GM18511 (cell line): ENCODE results near the gene CCDC149.

Source experiments
- ATAC-seq: cut with Tn5 transposase; IDR thresholded peaks from one replicate; pipeline ENCODE4 v1.9.1; 2021; ENCODE audit warnings: mild to moderate bottlenecking, moderate library complexity; ENCODE audit not compliant: unreplicated experiment

Gene CCDC149

DNA sequence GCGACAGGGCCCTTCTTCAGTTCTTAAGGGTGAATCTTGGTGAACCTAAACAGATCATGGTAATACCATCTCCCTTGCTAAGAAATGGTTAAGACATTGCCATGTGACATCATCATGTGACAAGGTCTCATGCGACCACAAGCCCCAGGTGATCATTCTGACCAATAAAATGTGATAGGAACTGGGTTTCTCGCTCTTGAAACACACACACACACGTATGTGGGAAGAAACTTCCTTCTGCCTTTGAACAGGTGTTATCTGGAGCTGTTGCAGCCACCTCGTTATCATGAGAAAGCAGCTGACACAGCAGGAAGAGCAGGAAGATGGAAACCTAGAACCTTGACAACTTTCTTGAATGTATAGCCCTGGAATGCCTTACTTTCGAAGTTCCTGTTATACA, 107.3 kb downstream of the CCDC149 start:
- ATAC-seq = no peak

DNA sequence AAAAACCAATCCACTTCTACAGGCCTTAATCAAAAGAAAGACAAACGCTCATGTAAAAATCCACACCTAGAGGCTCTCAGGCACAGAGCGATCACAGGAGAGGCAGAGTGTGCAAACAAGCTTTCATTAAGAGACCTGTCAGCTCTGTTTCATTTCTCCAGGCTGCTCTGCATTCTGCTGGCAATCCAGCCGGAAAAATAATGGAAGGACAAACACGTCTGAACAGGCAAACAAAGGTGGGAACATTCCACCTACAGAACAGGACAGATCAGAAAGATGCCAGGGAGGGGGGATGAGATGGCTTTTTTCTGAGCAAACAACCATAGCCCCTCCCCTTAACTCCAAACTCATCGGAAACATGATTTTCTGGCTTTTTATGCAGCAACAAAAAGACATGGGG, 107.8 kb downstream of the CCDC149 start:
- ATAC-seq = no peak

DNA sequence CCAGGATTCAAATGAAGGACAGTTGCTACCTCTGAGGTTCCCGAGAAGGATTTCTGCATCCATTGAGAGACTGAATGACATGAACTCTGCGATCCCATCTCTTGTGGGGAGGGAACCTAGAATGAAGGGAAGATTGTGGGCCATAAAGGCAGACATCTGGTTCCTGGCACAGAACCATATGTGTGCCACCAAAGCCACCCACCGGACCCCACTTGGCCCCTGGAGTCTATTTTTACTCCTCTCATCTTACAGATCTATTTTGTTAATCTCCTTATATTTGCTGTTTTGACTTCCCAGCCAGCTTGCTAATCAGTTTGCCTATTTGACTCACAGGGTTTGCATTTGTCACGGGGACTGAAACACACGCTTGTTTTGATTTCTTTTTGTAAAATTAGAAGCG, 110.2 kb downstream of the CCDC149 start:
- ATAC-seq = no peak

DNA sequence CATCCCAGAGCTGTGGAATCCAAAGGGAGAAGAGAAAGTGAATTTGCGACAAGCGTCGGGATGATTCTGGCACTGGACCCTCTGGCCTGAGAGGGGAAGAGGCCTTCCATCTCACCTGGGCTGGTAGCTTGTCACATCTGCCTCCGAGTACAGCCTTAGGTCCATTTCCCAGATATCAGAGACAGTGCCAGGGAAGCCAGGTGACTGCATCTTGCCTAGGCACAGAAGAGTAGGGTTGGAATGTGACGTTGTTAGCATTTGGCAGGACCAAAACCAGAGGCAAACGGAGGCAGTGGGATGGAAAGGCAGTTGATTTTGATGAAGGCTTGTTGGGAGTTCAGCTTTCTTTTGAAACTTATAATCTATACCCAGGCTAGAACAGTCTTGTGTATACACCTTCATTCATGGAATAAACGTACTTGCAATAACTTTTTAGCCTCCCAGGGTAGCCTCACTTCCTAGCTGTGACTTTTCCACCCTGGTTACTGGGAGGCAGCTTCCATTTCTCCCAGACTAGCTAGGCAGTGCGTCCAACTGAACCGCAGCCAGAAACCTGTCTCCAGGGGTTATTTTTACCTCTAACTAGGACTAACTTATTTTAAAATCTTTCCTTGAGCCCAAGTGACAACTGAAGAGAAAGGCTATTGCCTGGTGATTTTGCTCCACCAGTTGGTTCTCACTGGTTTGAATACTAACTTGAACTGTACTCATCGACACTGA, 111.5 kb downstream of the CCDC149 start:
- ATAC-seq = no peak

DNA sequence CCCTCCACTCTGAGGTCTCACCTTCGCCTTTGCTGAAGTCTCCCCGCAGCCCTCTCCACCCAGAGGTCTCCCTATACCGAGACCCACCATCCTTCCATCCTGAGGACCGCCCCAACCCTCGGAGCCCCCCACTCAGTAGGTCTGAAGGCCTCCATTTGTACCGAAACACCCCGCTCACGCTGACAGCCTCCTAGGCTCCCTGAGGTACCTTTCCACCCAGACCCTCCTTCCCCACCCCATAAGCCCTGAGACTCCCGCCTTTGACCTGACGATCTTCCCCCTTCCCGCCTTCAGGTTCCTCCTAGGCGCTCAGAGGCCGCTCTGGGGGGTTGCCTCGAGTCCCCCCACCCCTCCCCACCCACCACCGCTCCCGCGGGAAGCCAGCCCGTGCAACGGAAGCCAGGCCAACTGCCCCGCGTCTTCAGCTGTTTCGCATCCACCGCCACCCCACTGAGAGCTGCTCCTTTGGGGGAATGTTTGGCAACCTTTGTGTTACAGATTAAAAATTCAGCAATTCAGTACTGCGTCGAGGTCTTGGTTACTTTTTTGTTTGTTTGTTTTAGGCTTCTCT, 112.4 kb downstream of the CCDC149 start:
- no peak for ATAC-seq

DNA sequence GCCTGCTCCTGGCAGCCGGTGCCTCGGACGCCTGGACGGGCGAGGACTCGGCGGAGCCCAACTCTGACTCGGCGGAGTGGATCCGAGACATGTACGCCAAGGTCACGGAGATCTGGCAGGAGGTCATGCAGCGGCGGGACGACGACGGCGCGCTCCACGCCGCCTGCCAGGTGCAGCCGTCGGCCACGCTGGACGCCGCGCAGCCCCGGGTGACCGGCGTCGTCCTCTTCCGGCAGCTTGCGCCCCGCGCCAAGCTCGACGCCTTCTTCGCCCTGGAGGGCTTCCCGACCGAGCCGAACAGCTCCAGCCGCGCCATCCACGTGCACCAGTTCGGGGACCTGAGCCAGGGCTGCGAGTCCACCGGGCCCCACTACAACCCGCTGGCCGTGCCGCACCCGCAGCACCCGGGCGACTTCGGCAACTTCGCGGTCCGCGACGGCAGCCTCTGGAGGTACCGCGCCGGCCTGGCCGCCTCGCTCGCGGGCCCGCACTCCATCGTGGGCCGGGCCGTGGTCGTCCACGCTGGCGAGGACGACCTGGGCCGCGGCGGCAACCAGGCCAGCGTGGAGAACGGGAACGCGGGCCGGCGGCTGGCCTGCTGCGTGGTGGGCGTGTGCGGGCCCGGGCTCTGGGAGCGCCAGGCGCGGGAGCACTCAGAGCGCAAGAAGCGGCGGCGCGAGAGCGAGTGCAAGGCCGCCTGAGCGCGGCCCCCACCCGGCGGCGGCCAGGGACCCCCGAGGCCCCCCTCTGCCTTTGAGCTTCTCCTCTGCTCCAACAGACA, 113.1 kb downstream of the CCDC149 start:
- ATAC-seq = no peak

DNA sequence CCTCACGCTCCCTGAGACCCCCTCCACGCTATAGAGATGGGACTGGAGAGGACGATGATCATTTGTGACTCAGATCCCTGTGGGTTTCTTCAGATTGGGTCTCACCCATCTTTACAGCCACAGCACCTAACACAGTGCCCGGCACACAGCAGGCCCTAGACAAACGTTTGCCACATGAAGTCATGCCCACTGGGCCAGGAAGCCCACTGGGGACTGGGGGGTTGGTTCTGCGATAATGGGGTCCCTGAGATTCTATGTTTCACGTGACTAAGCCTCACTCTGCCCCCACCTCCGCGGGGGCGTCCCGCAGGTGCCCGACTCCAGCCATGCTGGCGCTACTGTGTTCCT, 113.7 kb downstream of the CCDC149 start:
- ATAC-seq = no peak

DNA sequence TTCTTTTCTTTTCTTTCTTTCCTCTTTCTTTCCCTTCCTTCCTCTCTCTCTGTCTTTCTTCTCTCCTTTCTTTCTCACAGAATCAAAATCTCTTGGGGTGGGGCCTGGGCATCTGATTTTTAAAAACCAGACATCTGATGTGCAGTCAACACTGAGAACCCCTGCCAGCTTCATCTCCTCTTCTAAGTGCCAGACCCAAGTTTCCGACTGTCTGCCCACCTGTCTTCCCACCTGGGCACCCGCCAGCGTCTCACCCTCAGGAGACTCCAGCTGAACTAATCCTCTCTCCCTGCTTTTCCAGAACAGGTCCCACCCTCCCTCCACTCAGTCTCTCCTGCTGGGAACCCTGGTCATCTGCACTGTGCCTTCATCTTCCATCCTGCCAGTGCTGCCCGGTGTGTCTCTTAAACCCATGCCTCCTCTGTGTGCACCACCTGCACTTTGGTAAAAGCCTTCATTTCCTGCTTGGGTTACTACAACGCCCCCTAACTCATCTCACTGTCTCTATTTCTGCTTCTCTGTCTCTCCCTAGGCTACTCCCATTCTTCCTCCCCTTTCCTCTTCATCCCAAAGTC, 114.7 kb downstream of the CCDC149 start:
- ATAC-seq = no peak

DNA sequence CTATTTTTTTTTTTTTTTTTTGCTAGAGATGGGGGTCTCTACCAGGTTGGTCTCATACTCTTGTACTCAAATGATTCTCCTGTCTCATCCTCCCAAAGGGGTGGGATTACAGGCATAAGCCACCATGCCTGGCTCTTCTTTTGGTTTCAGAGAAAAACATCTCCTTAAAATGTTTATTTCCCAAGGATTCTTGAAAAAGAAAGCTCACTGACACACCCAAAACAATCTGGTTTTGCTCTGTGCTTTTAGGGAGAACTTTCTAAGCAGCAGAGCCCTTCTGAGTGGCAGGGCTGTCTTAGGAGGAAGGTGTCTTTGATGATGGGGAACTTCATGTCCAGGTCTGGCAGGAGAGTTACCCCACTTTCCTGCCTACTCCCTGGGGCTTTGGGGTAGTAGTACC, 116.2 kb downstream of the CCDC149 start:
- ATAC-seq = no peak

DNA sequence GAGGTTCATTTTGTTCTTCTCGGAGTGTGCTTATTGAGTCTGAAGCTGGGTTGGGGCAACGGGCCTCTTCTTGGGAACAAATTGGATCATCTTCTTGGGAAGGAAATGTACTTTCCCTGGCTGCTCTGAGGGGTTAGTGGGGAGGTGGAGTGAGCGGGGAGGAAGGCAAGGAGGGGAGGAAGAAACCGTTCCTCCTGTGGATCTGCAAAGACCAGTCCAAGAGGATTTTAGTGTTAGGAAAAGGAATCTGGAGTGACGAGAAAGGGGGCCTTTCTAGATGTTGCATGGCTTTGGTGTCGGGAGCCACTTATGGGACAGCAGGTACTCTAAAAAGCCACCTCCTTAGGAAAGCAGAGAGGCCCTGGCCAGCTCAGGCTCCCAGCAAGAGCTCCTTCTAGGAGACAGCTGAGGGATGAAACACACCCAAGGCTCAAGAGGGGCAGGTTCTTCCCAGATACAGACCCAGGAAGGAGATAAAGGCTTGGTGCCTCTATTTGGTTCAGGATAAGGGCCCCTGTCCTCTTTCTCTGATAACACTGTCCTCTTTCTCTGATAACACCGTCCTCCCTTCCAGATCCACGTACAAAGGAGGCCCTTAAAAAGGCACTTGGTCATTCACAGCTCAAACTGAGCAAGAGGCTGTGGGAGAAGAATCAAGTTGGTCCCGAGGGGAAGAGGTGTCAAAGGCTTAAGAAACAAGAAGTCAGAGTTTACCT, 117.0 kb downstream of the CCDC149 start:
- no peak for ATAC-seq

DNA sequence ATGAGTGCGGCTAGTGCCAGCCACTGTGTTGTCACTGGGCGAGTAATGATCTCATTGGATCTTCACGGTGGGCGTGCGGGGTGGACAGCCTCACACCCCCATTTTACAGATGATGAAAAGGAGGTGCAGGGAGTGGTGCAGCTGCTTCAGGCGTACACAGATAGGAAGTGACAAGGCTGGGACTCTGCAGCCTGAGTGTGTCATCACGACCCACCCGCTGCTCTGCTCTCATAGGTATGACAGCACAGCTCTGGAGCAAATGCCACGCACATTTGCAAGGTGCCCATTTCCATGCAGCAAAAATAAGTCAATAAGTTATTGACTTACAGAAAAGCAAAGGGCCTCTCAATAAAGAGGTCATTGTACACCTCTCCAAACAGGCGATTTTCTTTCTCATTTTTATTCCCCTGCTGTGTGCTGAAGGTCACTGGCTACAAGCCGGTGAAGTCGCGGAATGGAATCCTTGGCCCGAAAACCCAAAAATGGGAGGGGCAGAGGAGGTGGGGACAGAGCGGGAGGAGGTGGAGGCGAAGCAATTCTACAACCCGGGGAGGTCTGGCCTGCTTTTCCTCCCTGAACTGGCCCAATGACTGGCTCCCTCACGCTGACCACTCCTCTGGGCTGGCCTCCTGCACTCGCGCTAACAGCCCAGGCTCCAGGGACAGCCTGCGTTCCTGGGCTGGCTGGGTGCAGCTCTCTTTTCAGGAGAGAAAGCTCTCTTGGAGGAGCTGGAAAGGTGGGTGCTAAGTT, 117.8 kb downstream of the CCDC149 start, which contains the start of gene SOD3:
Gene SOD3, plus strand, starts transcription at position 658 of the 750 bp plus-strand sequence. CDS start 3,949 bp downstream, outside the sequence.
- ATAC-seq = no peak

DNA sequence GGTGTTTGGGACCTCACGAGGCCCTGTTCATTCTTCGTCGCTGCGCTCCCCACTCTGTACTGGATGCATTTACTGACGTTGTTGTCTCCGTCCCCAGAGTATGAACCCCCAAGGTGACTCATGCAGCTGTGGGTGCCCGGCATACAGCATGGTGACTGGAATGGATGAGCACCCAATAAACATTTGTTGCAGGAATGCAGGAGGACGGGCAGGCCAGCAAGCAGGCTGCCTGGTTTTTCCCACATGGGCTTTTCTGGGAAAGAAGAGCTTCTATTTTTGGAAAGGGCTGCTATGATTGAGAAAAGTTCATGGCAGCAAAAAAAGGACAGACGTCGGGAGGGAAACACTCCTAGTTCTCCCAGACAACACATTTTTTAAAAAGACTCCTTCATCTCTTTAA, 118.4 kb downstream of the CCDC149 start:
- no peak for ATAC-seq

DNA sequence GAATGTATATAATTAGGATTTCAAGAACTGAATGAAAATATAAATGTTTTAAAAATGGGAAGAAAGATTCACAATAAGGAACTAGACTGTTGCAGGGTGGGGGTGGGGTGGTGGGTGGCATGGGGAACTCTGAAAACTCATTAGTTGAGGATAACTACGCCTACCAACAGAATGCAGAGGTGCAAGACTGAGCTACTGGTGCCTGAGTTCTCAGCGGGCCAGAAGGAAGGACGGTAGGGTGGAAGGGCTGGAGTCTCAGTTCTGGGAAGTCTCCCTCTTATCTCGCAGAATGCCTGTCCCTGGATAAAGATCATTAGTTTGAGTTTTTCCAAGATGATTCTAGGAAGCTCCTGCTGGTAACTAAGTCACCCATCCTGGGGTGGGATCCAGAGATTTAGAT, 118.8 kb downstream of the CCDC149 start:
- no peak for ATAC-seq

DNA sequence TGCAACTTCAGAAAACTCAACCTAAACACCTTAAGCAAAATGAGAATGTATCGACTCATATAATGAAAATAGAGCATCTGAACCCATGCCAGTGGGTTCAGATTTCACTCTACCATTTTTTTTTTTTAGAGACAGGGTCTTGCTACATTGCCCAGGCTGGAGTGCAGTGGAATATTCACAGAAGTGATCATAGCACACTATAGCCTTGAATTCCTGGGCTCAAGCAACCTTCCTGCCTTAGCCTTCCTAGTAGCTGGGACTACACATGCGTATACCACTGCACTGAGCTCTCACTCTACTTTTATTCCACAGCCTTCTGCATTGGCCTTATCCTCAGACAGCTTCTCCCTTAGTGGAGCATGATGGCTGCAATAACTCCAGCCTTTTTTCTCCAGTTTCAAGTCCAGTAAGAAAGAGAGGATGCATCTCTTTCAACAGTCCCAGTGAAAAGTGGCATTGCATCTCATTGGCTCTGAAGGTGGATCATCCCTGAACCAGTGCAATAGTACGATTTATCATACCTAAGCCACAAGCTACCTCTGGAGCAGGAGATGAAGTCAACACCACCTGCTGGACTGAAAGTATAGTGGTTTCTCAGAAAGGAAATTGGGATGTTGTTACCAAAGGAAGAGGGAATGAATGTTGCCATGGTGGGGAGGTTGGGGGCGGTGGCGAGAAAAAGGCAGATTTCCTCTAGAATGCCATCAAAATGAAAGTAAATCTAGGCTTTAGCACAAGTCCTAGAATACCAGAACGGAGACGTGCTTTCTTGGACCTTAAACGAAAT, 119.4 kb downstream of the CCDC149 start:
- ATAC-seq = no peak

DNA sequence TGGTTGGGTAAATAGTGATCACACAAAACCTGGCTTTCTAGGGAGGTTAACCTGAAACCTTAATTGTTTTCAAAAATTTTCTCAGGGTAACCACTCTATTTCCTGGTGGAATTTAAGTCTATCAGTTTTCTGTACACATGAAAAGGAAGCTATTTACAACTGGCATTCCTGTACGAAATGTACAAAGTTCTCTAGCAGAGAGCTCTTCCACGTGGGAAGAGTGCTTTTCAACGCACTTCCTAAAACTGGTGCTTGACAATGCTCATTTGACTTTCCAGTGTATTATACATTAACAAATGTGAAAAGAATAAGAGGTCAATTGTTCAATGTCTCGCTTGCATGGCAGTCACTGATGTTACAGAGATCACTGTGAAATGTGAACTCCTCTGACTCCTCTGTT, 120.3 kb downstream of the CCDC149 start:
- ATAC-seq = no peak

DNA sequence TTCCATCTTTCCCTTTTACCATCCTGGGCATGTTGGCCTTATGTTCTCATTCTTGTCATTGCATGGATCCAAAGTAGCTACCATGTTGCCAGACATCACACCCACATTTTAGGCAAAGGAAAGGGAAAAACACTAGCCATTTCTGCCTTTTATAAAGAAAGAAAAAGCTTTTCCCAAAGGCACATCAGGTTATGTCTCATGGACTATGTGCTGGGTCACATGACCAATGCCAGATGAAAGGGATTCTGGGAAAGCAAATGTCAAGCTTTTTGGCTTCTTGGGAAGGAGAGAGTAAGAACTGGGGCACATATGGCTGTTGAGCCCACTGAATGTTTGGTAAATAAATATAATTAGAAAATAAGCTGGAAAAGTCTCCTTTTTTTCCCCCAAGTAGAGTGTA, 121.8 kb downstream of the CCDC149 start:
- no peak for ATAC-seq

DNA sequence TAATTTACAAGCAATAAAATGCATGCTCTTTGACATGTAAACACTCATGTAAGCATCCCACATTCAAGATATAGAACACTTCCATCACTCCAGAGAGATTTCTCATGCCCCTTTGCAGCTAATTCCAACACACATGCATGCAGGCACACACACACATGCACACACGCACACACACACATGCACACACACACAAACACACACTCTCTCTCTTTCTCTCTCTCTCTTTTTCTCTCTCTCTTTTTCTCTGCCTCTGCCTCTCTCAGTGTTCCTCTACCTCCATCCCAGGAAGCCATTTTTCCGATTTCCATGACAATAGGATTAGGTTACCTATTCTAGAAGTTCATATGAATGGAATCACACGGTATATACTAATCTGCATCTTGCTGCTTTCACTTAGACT, 129.3 kb downstream of the CCDC149 start:
- no peak for ATAC-seq

DNA sequence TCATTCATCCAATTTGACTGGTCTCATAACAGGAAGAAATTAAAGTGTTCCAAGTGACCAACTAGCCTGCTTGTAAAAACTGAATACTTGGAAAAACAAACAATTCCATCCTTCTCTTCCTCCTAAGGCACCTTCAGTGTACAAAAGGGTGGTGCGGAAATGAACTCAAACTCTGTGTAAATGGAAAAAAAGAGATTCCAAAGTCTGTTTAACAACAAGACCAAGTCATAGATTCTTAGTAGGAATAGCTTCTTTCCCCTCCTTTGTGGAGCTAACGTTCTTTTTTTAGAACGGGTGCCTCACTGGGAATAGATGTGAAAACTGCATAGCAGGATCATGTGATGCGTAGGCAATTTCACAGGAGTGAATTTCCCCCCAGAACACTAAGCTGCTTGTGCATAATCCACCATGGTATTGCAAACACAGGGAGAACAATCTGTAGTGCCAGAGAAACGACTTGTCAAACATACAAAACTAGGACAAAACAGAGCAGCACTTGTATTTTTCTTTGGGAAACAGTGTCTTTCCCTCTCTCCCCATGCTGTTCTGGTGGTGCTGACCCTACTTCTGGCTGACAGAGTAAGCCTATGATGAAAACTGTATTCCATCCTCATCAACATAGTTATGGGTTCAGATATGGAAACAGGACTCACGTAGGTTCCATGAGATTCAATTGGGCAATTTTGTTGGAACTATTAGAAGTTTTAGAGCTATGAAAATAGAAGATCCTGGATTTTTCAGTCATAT, 130.7 kb downstream of the CCDC149 start:
- no peak for ATAC-seq

DNA sequence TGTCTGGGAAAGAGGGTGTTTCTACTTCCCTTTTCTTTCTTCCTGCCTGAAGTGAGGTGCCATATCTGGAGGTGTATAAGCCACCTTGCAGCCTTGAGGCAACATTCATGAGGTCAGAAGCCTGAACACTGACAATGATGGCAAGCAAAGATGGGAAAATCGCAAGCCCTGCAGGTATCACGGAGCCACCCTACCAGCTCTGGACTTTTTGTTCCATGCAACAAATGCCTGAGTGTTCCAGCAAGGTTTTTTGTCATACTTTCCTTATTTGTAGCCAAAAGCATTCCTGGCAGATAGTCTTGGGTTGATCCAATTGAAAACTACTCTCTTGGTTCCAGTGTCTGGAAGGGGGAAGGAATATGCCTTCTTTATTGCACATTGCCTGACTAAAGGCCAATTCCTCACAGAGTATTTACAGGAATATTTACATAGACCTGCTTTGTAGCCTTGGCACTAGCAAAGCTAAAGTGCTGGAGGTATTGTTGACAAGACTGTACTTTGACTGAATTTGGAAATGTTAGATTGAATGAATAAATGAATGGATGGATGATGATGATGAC, 131.8 kb downstream of the CCDC149 start:
- no peak for ATAC-seq
